ENCODE measurements around the gene PLVAP. TPM values are rescaled to one million over a fixed set of nuclear protein-coding genes. Genes with fewer than 3 reads are reported as not detected.

The PLVAP gene
- total RNA-seq: 195 TPM
- 148 TPM for polyA plus RNA-seq (ENCODE audit: insufficient read depth, low read depth, low replicate concordance)
- long read RNA-seq, donor 1, transcript PLVAP-201 (6 exons, 2,305 nt): major isoform, 26 of 102 reads
- long read RNA-seq, donor 1, partial matches to known transcripts: 76 of 102 reads
- long read RNA-seq, donor 1, other reads (novel, unspliced or antisense): 0 of 102 reads
- long read RNA-seq, donor 2, transcript PLVAP-201 (6 exons, 2,305 nt): major isoform, 22 of 74 reads
- long read RNA-seq, donor 2, partial matches to known transcripts: 47 of 74 reads
- long read RNA-seq, donor 2, other reads (novel, unspliced or antisense): 5 of 74 reads
- long read RNA-seq, donor 3, transcript PLVAP-201 (6 exons, 2,305 nt): major isoform, 30 of 183 reads
- long read RNA-seq, donor 3, partial matches to known transcripts: 102 of 183 reads
- long read RNA-seq, donor 3, other reads (novel, unspliced or antisense): 51 of 183 reads
- long read RNA-seq, donor 4, transcript PLVAP-201 (6 exons, 2,305 nt): major isoform, 48 of 75 reads
- long read RNA-seq, donor 4, partial matches to known transcripts: 27 of 75 reads
- long read RNA-seq, donor 4, other reads (novel, unspliced or antisense): 0 of 75 reads
- long read RNA-seq, donor 5, transcript PLVAP-201 (6 exons, 2,305 nt): major isoform, 5 of 15 reads
- long read RNA-seq, donor 5, partial matches to known transcripts: 10 of 15 reads
- long read RNA-seq, donor 5, other reads (novel, unspliced or antisense): 0 of 15 reads
- long read RNA-seq, donor 6, transcript PLVAP-201 (6 exons, 2,305 nt): major isoform, 16 of 38 reads
- long read RNA-seq, donor 6, partial matches to known transcripts: 22 of 38 reads
- long read RNA-seq, donor 6, other reads (novel, unspliced or antisense): 0 of 38 reads
- long read RNA-seq, donor 7, transcript PLVAP-201 (6 exons, 2,305 nt): major isoform, 65 of 91 reads
- long read RNA-seq, donor 7, partial matches to known transcripts: 18 of 91 reads
- long read RNA-seq, donor 7, other reads (novel, unspliced or antisense): 8 of 91 reads
- long read RNA-seq, donor 8, transcript PLVAP-201 (6 exons, 2,305 nt): major isoform, 31 of 91 reads
- long read RNA-seq, donor 8, partial matches to known transcripts: 60 of 91 reads
- long read RNA-seq, donor 8, other reads (novel, unspliced or antisense): 0 of 91 reads
- long read RNA-seq, donor 9, transcript PLVAP-201 (6 exons, 2,305 nt): major isoform, 12 of 43 reads
- long read RNA-seq, donor 9, partial matches to known transcripts: 31 of 43 reads
- long read RNA-seq, donor 9, other reads (novel, unspliced or antisense): 0 of 43 reads
- long read RNA-seq, donor 10, transcript PLVAP-201 (6 exons, 2,305 nt): major isoform, 21 of 48 reads
- long read RNA-seq, donor 10, partial matches to known transcripts: 27 of 48 reads
- long read RNA-seq, donor 10, other reads (novel, unspliced or antisense): 0 of 48 reads

DNA sequence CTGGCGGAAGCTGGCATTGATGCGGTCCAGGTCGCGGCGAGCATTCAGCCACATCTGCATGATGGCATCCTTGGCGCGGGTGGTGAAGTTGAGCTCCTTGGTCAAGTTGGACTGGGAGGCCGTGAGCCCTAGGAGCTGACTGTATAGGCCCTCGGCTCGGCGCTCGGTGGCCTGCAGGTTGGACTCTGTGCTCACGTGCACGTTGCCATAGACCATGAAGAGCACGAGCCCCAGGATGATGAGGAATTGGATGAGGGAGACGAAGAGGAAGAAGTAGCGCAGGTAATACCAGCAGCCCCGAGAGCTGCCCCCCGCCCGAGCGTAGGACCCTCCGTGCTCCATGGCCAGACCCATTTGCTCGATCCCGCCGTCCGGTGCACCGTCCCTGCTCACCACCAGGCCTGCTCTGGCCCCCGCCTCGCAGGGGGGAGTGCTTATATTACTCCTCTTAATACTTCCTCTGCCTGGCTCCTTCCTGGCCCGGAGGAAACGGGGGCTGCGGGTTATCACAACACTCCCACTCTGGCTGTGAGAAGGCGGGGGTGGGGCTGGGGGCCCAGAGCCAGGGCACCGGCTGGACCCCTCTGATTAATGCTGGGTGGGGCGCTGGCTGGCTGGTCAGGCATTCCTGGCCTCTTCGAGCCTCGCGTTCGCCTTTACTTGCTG, at the start of gene PLVAP:
Gene PLVAP, minus strand, starts transcription at position 408 of the 666 bp plus-strand sequence. Its CDS starts 54 bp downstream, at position 354.
- H3K9ac ChIP-seq (ENCODE audit: low read length in 3 of 3): no peak within 1 kb of the TSS

DNA sequence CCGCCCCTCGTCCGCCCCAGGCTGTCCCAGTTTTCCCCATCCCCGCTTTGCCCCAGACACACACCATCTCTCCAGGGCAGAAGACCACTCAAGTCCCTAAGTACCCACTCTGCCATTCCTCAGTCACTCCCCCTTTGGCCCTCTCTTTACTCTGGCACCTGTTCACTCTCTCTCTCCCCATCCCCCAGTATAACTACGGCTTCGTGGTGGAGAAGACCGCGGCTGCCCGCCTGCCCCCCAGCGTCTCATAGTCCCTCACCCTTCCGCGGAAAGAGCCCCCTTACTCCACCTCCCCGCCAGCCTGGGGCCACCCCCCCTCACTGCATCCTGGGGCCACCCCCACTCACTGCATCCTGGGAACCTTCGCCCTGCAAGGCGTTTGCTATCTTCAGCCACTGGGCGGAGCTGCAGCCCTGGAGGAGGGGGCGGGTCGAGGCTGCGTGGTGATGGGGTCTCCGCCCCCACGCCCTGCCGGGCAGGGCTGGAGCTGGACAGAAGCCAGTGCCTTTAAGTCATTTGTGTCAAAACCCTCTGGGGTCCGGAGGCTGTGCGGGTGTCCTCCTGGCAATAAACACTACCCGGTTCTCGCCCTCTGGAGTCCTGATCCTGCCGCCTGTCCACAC, 47.7 kb upstream of the PLVAP start:
- no peaks in the 10 kb centered on the region for H3K9me3 ChIP-seq (ENCODE audit: control insufficient read depth in 2 of 3, insufficient read depth in 1 of 3, low read length in 3 of 3)
- peaks cover 0 to 3% (median 0%) of the 10 kb centered on the region in 3 donors for H3K4me1 ChIP-seq (ENCODE audit: control insufficient read depth in 2 of 3, insufficient read depth in 2 of 3, low read depth in 1 of 3, low read length in 3 of 3)
- intact Hi-C loops (cut with DNase I): no loop called here
- H3K36me3 ChIP-seq (ENCODE audit: control insufficient read depth in 2 of 3, insufficient read depth in 3 of 3, low read length in 3 of 3): no peaks in the 10 kb centered on the region
- no peak for FAIRE-seq
- H3K27ac ChIP-seq (ENCODE audit: low read depth in 2 of 2, low read length in 2 of 2): no peak overlapping the region
- TF ChIP-seq CTCF (IDR thresholded peaks at IDR 0.05; ENCODE audit: borderline replicate concordance, extremely low read depth, insufficient read depth): peak; percentile 22
- peak in 4 of 5 donors; percentile 84 to 92 (median 88) for DNase-seq
- no peaks in the 10 kb centered on the region for H3K27me3 ChIP-seq (ENCODE audit: control insufficient read depth, insufficient read depth, low read length)
- H3K4me3 ChIP-seq (ENCODE audit: low read length in 3 of 3): no peak overlapping the region
- no peak overlapping the region for H3K9ac ChIP-seq (ENCODE audit: low read length in 3 of 3)

More for the DNA sequence above, at the start of gene PLVAP:
- Histone ChIP-seq H3K27me3 (ENCODE audit: control insufficient read depth, insufficient read depth, low read length) (no peaks in the 10 kb centered on the region), H3K4me3 (ENCODE audit: low read length in 3 of 3) (peak within 1 kb of the TSS; percentile 9 to 32 (median 29)), H3K4me1 (ENCODE audit: control insufficient read depth in 2 of 3, insufficient read depth in 2 of 3, low read depth in 1 of 3, low read length in 3 of 3) (no peaks in the 10 kb centered on the region), H3K27ac (ENCODE audit: low read depth in 2 of 2, low read length in 2 of 2) (no peak within 1 kb of the TSS), H3K36me3 (ENCODE audit: control insufficient read depth in 2 of 3, insufficient read depth in 3 of 3, low read length in 3 of 3) (no peaks in the 10 kb centered on the region), H3K9me3 (ENCODE audit: control insufficient read depth in 2 of 3, insufficient read depth in 1 of 3, low read length in 3 of 3) (no peaks in the 10 kb centered on the region)
- intact Hi-C loops (cut with DNase I): no loop called here
- FAIRE-seq: no peak
- DNase-seq: peak; percentile 75 to 85 (median 84)
- no peak for TF ChIP-seq CTCF (IDR thresholded peaks at IDR 0.05; ENCODE audit: borderline replicate concordance, extremely low read depth, insufficient read depth)

Measured in kidney (tissue), 22 donors.